WTC11 (cell line): ENCODE data around the gene OPN1LW. TPM values are rescaled to one million over a fixed set of nuclear protein-coding genes. Genes with fewer than 3 reads are reported as not detected.

Experiments used
- ATAC-seq: fragments of 200-7000 bp; cut with Tn5 transposase; 2 replicates; pipeline ENCODE4 v1.10.0; 2021; ENCODE audit warnings: mild to moderate bottlenecking, moderate library complexity
- CTCF ChIA-PET: fragments of 300-600 bp; sonication (Branson Sonifier 250); formaldehyde crosslinking; loops from one replicate; lab custom pipeline; 2021; ENCODE audit warnings: antibody characterized with exemption; lab: Charles Lee
- POLR2A ChIA-PET: fragments of 350-600 bp; sonication (Branson Sonifier 250); formaldehyde crosslinking; loops from one replicate; lab custom pipeline; 2021; ENCODE audit warnings: antibody characterized with exemption; lab: Charles Lee
- DNase-seq: peaks from one replicate; pipeline ENCODE4 v3.0.0; 2021; ENCODE audit warnings: low spot score
- H3K27ac Mint-ChIP-seq: 2 replicates; pipeline ENCODE4 v1.8.0; 2021; ENCODE audit warnings: mixed read lengths
- H3K27me3 Mint-ChIP-seq: 2 replicates; pipeline ENCODE4 v1.8.0; 2021; ENCODE audit warnings: low read depth, mild to moderate bottlenecking, moderate library complexity, mixed read lengths
- H3K36me3 Mint-ChIP-seq: 2 replicates; pipeline ENCODE4 v1.8.0; 2021; ENCODE audit warnings: mixed read lengths
- H3K4me1 Mint-ChIP-seq: 2 replicates; pipeline ENCODE4 v1.8.0; 2022; ENCODE audit warnings: mixed read lengths
- H3K4me3 Mint-ChIP-seq: 2 replicates; pipeline ENCODE4 v1.8.0; 2021; ENCODE audit warnings: mild to moderate bottlenecking, moderate library complexity, mixed read lengths
- H3K9me3 Mint-ChIP-seq: 2 replicates; pipeline ENCODE4 v1.8.0; 2021; ENCODE audit warnings: mixed read lengths
- CBFB ChIP-seq: sonication (generic); formaldehyde crosslinking; IDR thresholded peaks from 2 replicates; pipeline ENCODE4 v1.8.1; 2022; ENCODE audit warnings: mild to moderate bottlenecking, low read depth, missing genetic modification reagents
- CREM ChIP-seq: sonication (generic); formaldehyde crosslinking; IDR thresholded peaks from 2 replicates; pipeline ENCODE4 v1.8.1; 2022; ENCODE audit warnings: mild to moderate bottlenecking, missing genetic modification reagents, moderate library complexity
- ESRRA ChIP-seq: sonication (generic); formaldehyde crosslinking; IDR thresholded peaks from 2 replicates; pipeline ENCODE4 v1.8.1; 2022; ENCODE audit warnings: mild to moderate bottlenecking, missing genetic modification reagents, borderline replicate concordance
- FOXJ3 ChIP-seq: sonication (generic); formaldehyde crosslinking; IDR thresholded peaks from 2 replicates; pipeline ENCODE4 v1.9.0; 2021; ENCODE audit warnings: missing genetic modification reagents, mild to moderate bottlenecking, borderline replicate concordance
- FOXP1 ChIP-seq: sonication (generic); formaldehyde crosslinking; IDR thresholded peaks from 2 replicates; pipeline ENCODE4 v1.8.0; 2022; ENCODE audit warnings: missing genetic modification reagents, mild to moderate bottlenecking, moderate library complexity, borderline replicate concordance
- GRHL2 ChIP-seq: fragments of 250-450 bp; sonication (Bioruptor Pico); IDR thresholded peaks from 2 replicates; pipeline ENCODE4 v1.8.0; 2022; ENCODE audit warnings: mild to moderate bottlenecking, moderate library complexity; ENCODE audit not compliant: insufficient replicate concordance, severe bottlenecking
- GTF2I ChIP-seq: fragments of 250-450 bp; sonication (Bioruptor Pico); conservative IDR thresholded peaks from 2 replicates; pipeline ENCODE4 v1.4.0; 2021; ENCODE audit warnings: mild to moderate bottlenecking
- HMGA2 ChIP-seq: fragments of 250-450 bp; sonication (Bioruptor Pico); IDR thresholded peaks from 2 replicates; pipeline ENCODE4 v1.4.0; 2021; ENCODE audit warnings: mild to moderate bottlenecking, moderate library complexity
- IRF1 ChIP-seq: sonication (generic); formaldehyde crosslinking; IDR thresholded peaks from 2 replicates; pipeline ENCODE4 v1.8.0; 2023; ENCODE audit warnings: missing genetic modification reagents
- JAZF1 ChIP-seq: fragments of 250-450 bp; sonication (Bioruptor Pico); IDR thresholded peaks from 2 replicates; pipeline ENCODE4 v1.9.0; 2021; ENCODE audit warnings: moderate library complexity, mild to moderate bottlenecking, inconsistent platforms
- NFATC4 ChIP-seq: fragments of 250-450 bp; sonication (Bioruptor Pico); IDR thresholded peaks from 2 replicates; pipeline ENCODE4 v1.9.0; 2021; ENCODE audit warnings: mild to moderate bottlenecking
- NR3C1 ChIP-seq: sonication (generic); formaldehyde crosslinking; conservative IDR thresholded peaks from 2 replicates; pipeline ENCODE4 v1.8.1; 2023; ENCODE audit warnings: low read depth, mild to moderate bottlenecking, missing genetic modification reagents
- SMAD4 ChIP-seq: sonication (generic); formaldehyde crosslinking; IDR thresholded peaks from 2 replicates; pipeline ENCODE4 v1.8.0; 2022; ENCODE audit warnings: mild to moderate bottlenecking, missing genetic modification reagents
- SOX15 ChIP-seq: fragments of 250-450 bp; sonication (Bioruptor Pico); IDR thresholded peaks from 2 replicates; pipeline ENCODE4 v1.9.0; 2021; ENCODE audit warnings: mild to moderate bottlenecking
- TCF7 ChIP-seq: sonication (generic); formaldehyde crosslinking; IDR thresholded peaks from 2 replicates; pipeline ENCODE4 v1.8.0; 2022; ENCODE audit warnings: mild to moderate bottlenecking, low read depth, missing genetic modification reagents, moderate library complexity
- ZNF232 ChIP-seq: sonication (generic); formaldehyde crosslinking; IDR thresholded peaks from 2 replicates; pipeline ENCODE4 v1.8.0; 2022; ENCODE audit warnings: mild to moderate bottlenecking, missing genetic modification reagents
- ZNF263 ChIP-seq: sonication (generic); formaldehyde crosslinking; IDR thresholded peaks from 2 replicates; pipeline ENCODE4 v1.8.1; 2022; ENCODE audit warnings: low read depth, mild to moderate bottlenecking, moderate library complexity, missing genetic modification reagents
- ZNF671 ChIP-seq: fragments of 250-450 bp; sonication (Bioruptor Pico); IDR thresholded peaks from 2 replicates; pipeline ENCODE4 v1.8.0; 2021; ENCODE audit warnings: mild to moderate bottlenecking
- ZSCAN18 ChIP-seq: fragments of 250-450 bp; sonication (Bioruptor Pico); IDR thresholded peaks from 2 replicates; pipeline ENCODE4 v2.1.2; 2022; ENCODE audit warnings: mild to moderate bottlenecking, moderate library complexity
- total RNA-seq: library from RNA; stranded (reverse); gene quantifications from 3 replicates; pipeline ENCODE4 v1.2.3, GENCODE V29; 2021
- TF ChIP-seq, protein P1 (sequence below): sonication (generic); formaldehyde crosslinking; IDR thresholded peaks from 2 replicates; pipeline ENCODE4 v1.8.1; 2023; ENCODE audit warnings: mild to moderate bottlenecking, missing genetic modification reagents
- TF ChIP-seq, protein P2 (sequence below): sonication (generic); formaldehyde crosslinking; IDR thresholded peaks from 2 replicates; pipeline ENCODE4 v1.8.1; 2022; ENCODE audit warnings: missing genetic modification reagents, borderline replicate concordance
- TF ChIP-seq, protein P3 (sequence below): sonication (generic); formaldehyde crosslinking; IDR thresholded peaks from 2 replicates; pipeline ENCODE4 v1.8.0; 2022; ENCODE audit warnings: mild to moderate bottlenecking, missing genetic modification reagents
- TF ChIP-seq, protein P4 (sequence below): sonication (generic); formaldehyde crosslinking; IDR thresholded peaks from 2 replicates; pipeline ENCODE4 v1.8.1; 2023; ENCODE audit warnings: mild to moderate bottlenecking, missing genetic modification reagents

Gene OPN1LW
- total RNA-seq, 1 experiment from 2014 or later, result not detected

DNA sequence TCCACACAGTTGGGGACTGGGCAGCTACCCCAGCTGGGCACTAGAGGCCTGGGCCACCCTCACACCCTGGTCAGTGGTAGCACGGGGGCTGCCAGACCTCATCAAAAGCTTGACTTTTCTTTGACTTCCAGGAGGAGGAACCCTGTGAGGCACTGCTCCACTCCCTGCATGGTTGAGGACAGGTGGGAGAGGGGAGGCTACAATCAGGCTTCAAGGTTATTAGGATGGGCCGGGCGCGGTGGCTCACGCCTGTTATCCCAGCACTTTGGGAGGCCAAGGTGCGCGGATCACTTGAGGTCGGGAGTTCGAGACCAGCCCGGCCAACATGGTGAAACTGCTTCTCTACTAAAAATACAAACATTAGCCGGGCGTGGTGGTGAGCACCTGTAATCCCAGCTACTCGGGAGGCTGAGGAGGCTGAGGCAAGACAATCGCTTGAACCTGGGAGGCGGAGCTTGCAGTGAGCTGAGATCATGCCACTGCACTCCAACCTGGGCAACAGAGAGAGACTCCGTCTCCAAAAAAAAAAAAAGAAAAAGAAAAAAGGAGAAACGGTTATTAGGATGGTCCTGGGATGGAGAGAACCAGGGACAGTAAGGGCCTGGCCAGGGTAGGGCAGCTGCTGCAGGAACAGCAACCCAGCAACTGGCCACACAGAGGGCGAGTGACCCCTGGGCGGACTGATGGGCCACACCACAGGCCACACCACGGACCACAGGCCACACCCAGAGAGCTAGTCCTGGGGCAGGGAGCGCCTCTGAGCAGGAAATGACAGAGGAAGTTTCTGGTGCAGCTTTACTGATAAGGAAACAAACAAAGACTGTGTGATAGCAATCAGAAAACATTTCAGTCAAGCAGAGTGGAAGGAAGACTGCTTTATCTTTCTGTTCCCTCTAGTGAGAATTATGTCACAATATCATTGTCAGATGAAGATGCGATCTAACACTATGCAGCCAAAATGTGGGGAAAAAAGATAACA lies 20.5 kb upstream of the OPN1LW start:
- H3K4me1 Mint-ChIP-seq, result no peaks in the 10 kb centered on the region
- ChIA-PET POLR2A (interaction anchor here (0.7 kb wide), 1 partner anchor 237 kb away, joined by 3 read pairs; no protein-coding TSS in a partner anchor), CTCF (no interaction called here)
- ATAC-seq, result no peak
- H3K27me3 Mint-ChIP-seq, result no peaks in the 10 kb centered on the region
- no peak overlapping the region for H3K27ac Mint-ChIP-seq
- TF ChIP-seq CBFB (CRISPR knock-in tag) (no peak), ZNF232 (CRISPR knock-in tag) (no peak), NR3C1 (CRISPR knock-in tag) (no peak), JAZF1 (CRISPR knock-in tag) (no peak), SOX15 (CRISPR knock-in tag) (no peak), HMGA2 (CRISPR knock-in tag) (no peak), SMAD4 (CRISPR knock-in tag) (no peak), FOXJ3 (CRISPR knock-in tag) (no peak), TCF7 (CRISPR knock-in tag) (no peak), CREM (CRISPR knock-in tag) (no peak), IRF1 (CRISPR knock-in tag) (no peak), ESRRA (CRISPR knock-in tag) (no peak), GRHL2 (CRISPR knock-in tag) (no peak)
- TF ChIP-seq, protein P1, sequence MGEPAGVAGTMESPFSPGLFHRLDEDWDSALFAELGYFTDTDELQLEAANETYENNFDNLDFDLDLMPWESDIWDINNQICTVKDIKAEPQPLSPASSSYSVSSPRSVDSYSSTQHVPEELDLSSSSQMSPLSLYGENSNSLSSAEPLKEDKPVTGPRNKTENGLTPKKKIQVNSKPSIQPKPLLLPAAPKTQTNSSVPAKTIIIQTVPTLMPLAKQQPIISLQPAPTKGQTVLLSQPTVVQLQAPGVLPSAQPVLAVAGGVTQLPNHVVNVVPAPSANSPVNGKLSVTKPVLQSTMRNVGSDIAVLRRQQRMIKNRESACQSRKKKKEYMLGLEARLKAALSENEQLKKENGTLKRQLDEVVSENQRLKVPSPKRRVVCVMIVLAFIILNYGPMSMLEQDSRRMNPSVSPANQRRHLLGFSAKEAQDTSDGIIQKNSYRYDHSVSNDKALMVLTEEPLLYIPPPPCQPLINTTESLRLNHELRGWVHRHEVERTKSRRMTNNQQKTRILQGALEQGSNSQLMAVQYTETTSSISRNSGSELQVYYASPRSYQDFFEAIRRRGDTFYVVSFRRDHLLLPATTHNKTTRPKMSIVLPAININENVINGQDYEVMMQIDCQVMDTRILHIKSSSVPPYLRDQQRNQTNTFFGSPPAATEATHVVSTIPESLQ, result no peak
- TF ChIP-seq, protein P2, sequence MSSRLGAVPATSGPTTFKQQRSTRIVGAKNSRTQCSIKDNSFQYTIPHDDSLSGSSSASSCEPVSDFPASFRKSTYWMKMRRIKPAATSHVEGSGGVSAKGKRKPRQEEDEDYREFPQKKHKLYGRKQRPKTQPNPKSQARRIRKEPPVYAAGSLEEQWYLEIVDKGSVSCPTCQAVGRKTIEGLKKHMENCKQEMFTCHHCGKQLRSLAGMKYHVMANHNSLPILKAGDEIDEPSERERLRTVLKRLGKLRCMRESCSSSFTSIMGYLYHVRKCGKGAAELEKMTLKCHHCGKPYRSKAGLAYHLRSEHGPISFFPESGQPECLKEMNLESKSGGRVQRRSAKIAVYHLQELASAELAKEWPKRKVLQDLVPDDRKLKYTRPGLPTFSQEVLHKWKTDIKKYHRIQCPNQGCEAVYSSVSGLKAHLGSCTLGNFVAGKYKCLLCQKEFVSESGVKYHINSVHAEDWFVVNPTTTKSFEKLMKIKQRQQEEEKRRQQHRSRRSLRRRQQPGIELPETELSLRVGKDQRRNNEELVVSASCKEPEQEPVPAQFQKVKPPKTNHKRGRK (CRISPR knock-in tag), result no peak
- TF ChIP-seq, protein P3, sequence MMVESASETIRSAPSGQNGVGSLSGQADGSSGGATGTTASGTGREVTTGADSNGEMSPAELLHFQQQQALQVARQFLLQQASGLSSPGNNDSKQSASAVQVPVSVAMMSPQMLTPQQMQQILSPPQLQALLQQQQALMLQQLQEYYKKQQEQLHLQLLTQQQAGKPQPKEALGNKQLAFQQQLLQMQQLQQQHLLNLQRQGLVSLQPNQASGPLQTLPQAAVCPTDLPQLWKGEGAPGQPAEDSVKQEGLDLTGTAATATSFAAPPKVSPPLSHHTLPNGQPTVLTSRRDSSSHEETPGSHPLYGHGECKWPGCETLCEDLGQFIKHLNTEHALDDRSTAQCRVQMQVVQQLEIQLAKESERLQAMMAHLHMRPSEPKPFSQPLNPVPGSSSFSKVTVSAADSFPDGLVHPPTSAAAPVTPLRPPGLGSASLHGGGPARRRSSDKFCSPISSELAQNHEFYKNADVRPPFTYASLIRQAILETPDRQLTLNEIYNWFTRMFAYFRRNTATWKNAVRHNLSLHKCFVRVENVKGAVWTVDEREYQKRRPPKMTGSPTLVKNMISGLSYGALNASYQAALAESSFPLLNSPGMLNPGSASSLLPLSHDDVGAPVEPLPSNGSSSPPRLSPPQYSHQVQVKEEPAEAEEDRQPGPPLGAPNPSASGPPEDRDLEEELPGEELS (CRISPR knock-in tag), result no peak
- TF ChIP-seq, all 79 proteins: peak for 0
- no peak for DNase-seq
- Mint-ChIP-seq H3K9me3 (no peaks in the 10 kb centered on the region), H3K36me3 (no peaks in the 10 kb centered on the region), H3K4me3 (no peak overlapping the region)

DNA sequence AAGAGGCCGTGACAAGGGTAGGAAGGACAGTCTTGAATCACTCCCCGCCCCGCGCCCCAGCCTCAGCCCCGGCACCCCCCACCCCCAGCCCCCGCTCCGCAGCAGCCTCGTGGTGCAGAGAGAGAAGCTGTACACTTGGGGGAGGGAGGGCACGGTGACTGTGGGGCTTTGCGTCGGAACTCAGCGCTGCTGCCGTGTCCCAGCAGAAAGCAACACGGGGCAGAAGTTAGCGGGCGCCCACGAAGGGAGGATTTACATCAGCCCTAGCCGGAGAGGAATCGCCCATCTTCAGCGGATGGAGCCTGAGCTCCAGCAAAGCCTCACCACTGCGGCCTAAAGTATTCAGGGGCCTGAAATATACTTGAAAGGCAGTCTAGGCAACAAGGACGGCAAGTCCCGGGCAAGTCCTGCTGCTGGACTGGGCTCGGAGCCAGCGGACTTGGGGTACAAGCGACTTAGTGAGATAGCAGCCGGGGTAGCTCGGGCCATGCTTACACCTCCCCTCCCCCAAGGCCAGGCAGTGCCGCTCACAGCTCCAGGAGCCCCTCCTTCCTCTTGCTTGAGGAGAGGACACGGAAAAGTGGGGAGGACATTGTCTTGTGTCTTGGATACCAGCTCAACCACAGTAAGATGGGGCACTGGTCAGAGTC lies 18.5 kb upstream of the OPN1LW start:
- H3K36me3 Mint-ChIP-seq, result no peaks in the 10 kb centered on the region
- DNase-seq (no peak), ATAC-seq (no peak)
- POLR2A ChIA-PET, result no interaction called here
- TF ChIP-seq GTF2I (CRISPR knock-in tag) (no peak), ZSCAN18 (CRISPR knock-in tag) (no peak), IRF1 (CRISPR knock-in tag) (no peak), ZNF263 (CRISPR knock-in tag) (no peak), ZNF671 (no peak), FOXP1 (CRISPR knock-in tag) (no peak), ZNF232 (CRISPR knock-in tag) (no peak), SOX15 (CRISPR knock-in tag) (no peak), NFATC4 (no peak), TCF7 (CRISPR knock-in tag) (no peak)
- TF ChIP-seq, protein P4, sequence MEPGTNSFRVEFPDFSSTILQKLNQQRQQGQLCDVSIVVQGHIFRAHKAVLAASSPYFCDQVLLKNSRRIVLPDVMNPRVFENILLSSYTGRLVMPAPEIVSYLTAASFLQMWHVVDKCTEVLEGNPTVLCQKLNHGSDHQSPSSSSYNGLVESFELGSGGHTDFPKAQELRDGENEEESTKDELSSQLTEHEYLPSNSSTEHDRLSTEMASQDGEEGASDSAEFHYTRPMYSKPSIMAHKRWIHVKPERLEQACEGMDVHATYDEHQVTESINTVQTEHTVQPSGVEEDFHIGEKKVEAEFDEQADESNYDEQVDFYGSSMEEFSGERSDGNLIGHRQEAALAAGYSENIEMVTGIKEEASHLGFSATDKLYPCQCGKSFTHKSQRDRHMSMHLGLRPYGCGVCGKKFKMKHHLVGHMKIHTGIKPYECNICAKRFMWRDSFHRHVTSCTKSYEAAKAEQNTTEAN, result no peak
- no peaks in the 10 kb centered on the region for H3K9me3 Mint-ChIP-seq
- no peak overlapping the region; the same call in 1 of the 2 replicates for H3K27ac Mint-ChIP-seq
- H3K4me1 Mint-ChIP-seq, result no peaks in the 10 kb centered on the region
- no peak overlapping the region for H3K4me3 Mint-ChIP-seq
- CTCF ChIA-PET, result interaction anchor here (1.0 to 1.3 kb wide), 2 partner anchors 12 to 183 kb away, joined by 3 read pairs; no protein-coding TSS in a partner anchor
- no peaks in the 10 kb centered on the region for H3K27me3 Mint-ChIP-seq
